HEK293 (cell line): ENCODE results near the gene MYH6.
A peak's percentile ranks its signal among the peaks of the same experiment; 100 is the strongest.

ENCODE experiments used
- BCL6B ChIP-seq: fragments of 450-650 bp; formaldehyde crosslinking; IDR thresholded peaks from 2 replicates; pipeline ENCODE4 v1.5.1; 2017; ENCODE audit warnings: missing biosample characterization, missing genetic modification characterization
- GLI2 ChIP-seq: fragments of 450-650 bp; formaldehyde crosslinking; IDR thresholded peaks from 2 replicates; pipeline ENCODE4; 2017; ENCODE audit warnings: missing biosample characterization, missing genetic modification characterization, low read depth, borderline replicate concordance
- HOXD13 ChIP-seq: sonication (generic); formaldehyde crosslinking; IDR thresholded peaks from 2 replicates; pipeline ENCODE4 v1.8.0; 2022; ENCODE audit warnings: missing genetic modification reagents, borderline replicate concordance
- IKZF3 ChIP-seq: fragments of 450-650 bp; IDR thresholded peaks from 2 replicates; pipeline ENCODE4 v1.5.0; 2018; ENCODE audit warnings: missing biosample characterization, mild to moderate bottlenecking, missing genetic modification characterization, moderate library complexity
- KLF1 ChIP-seq: fragments of 450-650 bp; formaldehyde crosslinking; IDR thresholded peaks from 2 replicates; pipeline ENCODE4 v1.5.1; 2016; ENCODE audit warnings: missing biosample characterization, missing genetic modification characterization
- KLF9 ChIP-seq: fragments of 450-650 bp; formaldehyde crosslinking; IDR thresholded peaks from 2 replicates; pipeline ENCODE4 v1.5.1; 2016; ENCODE audit warnings: missing biosample characterization, missing genetic modification characterization, low read depth
- PRDM1 ChIP-seq: fragments of 450-650 bp; formaldehyde crosslinking; IDR thresholded peaks from 2 replicates; pipeline ENCODE4; 2016; ENCODE audit warnings: missing biosample characterization, missing genetic modification characterization
- RBAK ChIP-seq: fragments of 450-650 bp; formaldehyde crosslinking; IDR thresholded peaks from 2 replicates; pipeline ENCODE4 v1.5.1; 2016; ENCODE audit warnings: missing biosample characterization, missing genetic modification characterization
- SCRT2 ChIP-seq: fragments of 450-650 bp; formaldehyde crosslinking; IDR thresholded peaks from 2 replicates; pipeline ENCODE4 v1.5.1; 2016; ENCODE audit warnings: missing biosample characterization, missing genetic modification characterization
- ZBTB20 ChIP-seq: fragments of 450-650 bp; formaldehyde crosslinking; IDR thresholded peaks from 2 replicates; pipeline ENCODE4 v1.5.1; 2016; ENCODE audit warnings: missing biosample characterization, missing genetic modification characterization
- ZBTB49 ChIP-seq: fragments of 450-650 bp; formaldehyde crosslinking; IDR thresholded peaks from 2 replicates; pipeline ENCODE4 v1.5.1; 2016; ENCODE audit warnings: missing biosample characterization, missing genetic modification characterization, low read depth
- ZBTB8A ChIP-seq: fragments of 450-650 bp; formaldehyde crosslinking; IDR thresholded peaks from 2 replicates; pipeline ENCODE4 v1.5.1; 2016; ENCODE audit warnings: missing biosample characterization, missing genetic modification characterization
- ZNF114 ChIP-seq: fragments of 450-650 bp; formaldehyde crosslinking; IDR thresholded peaks from 2 replicates; pipeline ENCODE4 v1.5.0; 2017; ENCODE audit warnings: missing biosample characterization, missing genetic modification characterization
- ZNF121 ChIP-seq: fragments of 450-650 bp; formaldehyde crosslinking; IDR thresholded peaks from 2 replicates; pipeline ENCODE4 v1.5.1; 2016; ENCODE audit warnings: missing biosample characterization, missing genetic modification characterization
- ZNF155 ChIP-seq: fragments of 450-650 bp; formaldehyde crosslinking; IDR thresholded peaks from 2 replicates; pipeline ENCODE4 v1.5.1; 2016; ENCODE audit warnings: missing biosample characterization, missing genetic modification characterization
- ZNF202 ChIP-seq: fragments of 450-650 bp; formaldehyde crosslinking; IDR thresholded peaks from 2 replicates; pipeline ENCODE4 v1.5.1; 2016; ENCODE audit warnings: missing biosample characterization, missing genetic modification characterization, borderline replicate concordance
- ZNF223 ChIP-seq: fragments of 450-650 bp; formaldehyde crosslinking; IDR thresholded peaks from 2 replicates; pipeline ENCODE4 v1.5.1; 2016; ENCODE audit warnings: missing biosample characterization, missing genetic modification characterization
- ZNF274 ChIP-seq, 2 experiments: fragments of 200-500 bp in 1 of 2; fragments of 450-650 bp in 1 of 2; sonication (Bioruptor generic) in 1 of 2; formaldehyde crosslinking in 1 of 2; IDR thresholded peaks; 2 replicates each; pipeline versions ENCODE4 v1.5.1 to v1.6.1; 2014 to 2016; ENCODE audit warnings: borderline replicate concordance in 1 of 2, inconsistent platforms in 1 of 2, low read length in 1 of 2, missing biosample characterization in 1 of 2, missing genetic modification characterization in 1 of 2
- ZNF302 ChIP-seq: fragments of 450-650 bp; formaldehyde crosslinking; IDR thresholded peaks from 2 replicates; pipeline ENCODE4 v1.5.1; 2016; ENCODE audit warnings: missing biosample characterization, missing genetic modification characterization, low read depth
- ZNF37A ChIP-seq: fragments of 450-650 bp; IDR thresholded peaks from 2 replicates; pipeline ENCODE4 v1.5.1; 2018; ENCODE audit warnings: missing biosample characterization, missing genetic modification characterization
- ZNF510 ChIP-seq: fragments of 450-650 bp; formaldehyde crosslinking; IDR thresholded peaks from 2 replicates; pipeline ENCODE4 v1.5.1; 2018; ENCODE audit warnings: mild to moderate bottlenecking, missing genetic modification characterization, missing biosample characterization; ENCODE audit not compliant: insufficient replicate concordance
- ZNF514 ChIP-seq: fragments of 450-650 bp; formaldehyde crosslinking; IDR thresholded peaks from 2 replicates; pipeline ENCODE4 v1.5.1; 2016; ENCODE audit warnings: missing biosample characterization, missing genetic modification characterization
- ZNF544 ChIP-seq: fragments of 450-650 bp; formaldehyde crosslinking; IDR thresholded peaks from 2 replicates; pipeline ENCODE4 v1.5.0; 2017; ENCODE audit warnings: missing biosample characterization, missing genetic modification characterization
- ZNF558 ChIP-seq: fragments of 450-650 bp; formaldehyde crosslinking; IDR thresholded peaks from 2 replicates; pipeline ENCODE4 v1.5.1; 2016; ENCODE audit warnings: missing biosample characterization, missing genetic modification characterization
- ZNF600 ChIP-seq: fragments of 450-650 bp; formaldehyde crosslinking; IDR thresholded peaks from 2 replicates; pipeline ENCODE4 v1.5.1; 2016; ENCODE audit warnings: missing biosample characterization, missing genetic modification characterization
- ZNF621 ChIP-seq: fragments of 450-650 bp; formaldehyde crosslinking; IDR thresholded peaks from 2 replicates; pipeline ENCODE4 v1.5.1; 2017; ENCODE audit warnings: missing biosample characterization, missing genetic modification characterization
- ZNF624 ChIP-seq: fragments of 450-650 bp; formaldehyde crosslinking; IDR thresholded peaks from 2 replicates; pipeline ENCODE4 v1.5.1; 2017; ENCODE audit warnings: missing biosample characterization, missing genetic modification characterization
- ZNF747 ChIP-seq: fragments of 450-650 bp; formaldehyde crosslinking; IDR thresholded peaks from 2 replicates; pipeline ENCODE4 v1.5.1; 2016; ENCODE audit warnings: missing biosample characterization, missing genetic modification characterization
- ZSCAN30 ChIP-seq: fragments of 450-650 bp; IDR thresholded peaks from 2 replicates; pipeline ENCODE4 v1.5.1; 2018; ENCODE audit warnings: missing biosample characterization, mild to moderate bottlenecking, missing genetic modification characterization, moderate library complexity
- TF ChIP-seq, protein P1 (sequence below): fragments of 450-650 bp; IDR thresholded peaks from 2 replicates; pipeline ENCODE4 v1.5.1; 2018; ENCODE audit warnings: missing biosample characterization, missing genetic modification characterization
- TF ChIP-seq, protein P2 (sequence below): fragments of 450-650 bp; formaldehyde crosslinking; IDR thresholded peaks from 2 replicates; pipeline ENCODE4 v1.5.1; 2016; ENCODE audit warnings: missing biosample characterization, missing genetic modification characterization, low read depth
- TF ChIP-seq, protein P3 (sequence below): fragments of 450-650 bp; formaldehyde crosslinking; IDR thresholded peaks from 2 replicates; pipeline ENCODE4 v1.5.1; 2017; ENCODE audit warnings: missing biosample characterization, missing genetic modification characterization

MYH6 gene

DNA sequence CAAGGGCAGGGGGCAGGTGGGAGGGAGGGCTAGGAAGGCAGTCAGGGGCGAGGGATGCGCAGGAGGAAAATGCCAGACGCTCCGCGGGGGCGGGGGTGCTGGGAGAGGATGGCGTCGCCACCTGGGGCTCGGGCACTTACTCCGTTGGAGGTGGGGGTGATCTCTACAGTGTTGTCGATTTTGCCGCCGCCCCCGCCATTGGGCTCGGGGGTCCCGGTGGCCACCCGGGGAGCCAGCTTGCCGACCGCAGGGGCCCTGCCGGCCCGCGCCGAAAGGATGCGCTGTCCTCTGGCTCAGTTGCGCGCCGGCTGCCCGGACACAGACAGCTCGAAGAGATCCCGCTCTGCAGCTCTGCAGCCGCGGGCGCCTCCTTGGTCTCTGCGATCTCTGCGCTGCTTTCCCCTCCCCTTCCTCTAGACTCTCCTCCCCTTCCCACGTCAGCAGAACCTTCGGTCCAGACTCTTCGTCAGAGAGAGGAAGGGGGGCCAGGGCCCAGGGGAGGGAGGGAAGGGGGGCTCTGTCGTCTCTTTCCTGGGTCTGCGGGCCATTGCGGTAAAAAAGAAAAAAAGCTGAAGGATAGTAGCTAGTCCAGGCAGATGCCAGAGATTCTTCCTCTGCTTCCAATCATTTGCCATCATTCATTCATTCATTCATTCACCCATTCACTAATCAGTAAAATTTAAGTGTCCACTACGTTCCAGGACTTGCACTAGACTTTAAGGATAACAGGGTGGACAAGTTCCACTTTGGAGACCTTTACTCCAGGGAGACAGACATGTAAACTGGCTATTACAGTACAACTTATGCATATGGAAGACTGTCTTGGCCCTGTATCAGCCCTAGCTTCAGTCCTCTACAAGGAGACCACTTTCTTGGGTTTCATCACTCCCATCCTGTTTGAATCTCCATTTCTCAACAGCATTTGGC, 55.3 kb downstream of the MYH6 start, which contains the start of gene SLC22A17 (continued):
- TF ChIP-seq, protein P1, sequence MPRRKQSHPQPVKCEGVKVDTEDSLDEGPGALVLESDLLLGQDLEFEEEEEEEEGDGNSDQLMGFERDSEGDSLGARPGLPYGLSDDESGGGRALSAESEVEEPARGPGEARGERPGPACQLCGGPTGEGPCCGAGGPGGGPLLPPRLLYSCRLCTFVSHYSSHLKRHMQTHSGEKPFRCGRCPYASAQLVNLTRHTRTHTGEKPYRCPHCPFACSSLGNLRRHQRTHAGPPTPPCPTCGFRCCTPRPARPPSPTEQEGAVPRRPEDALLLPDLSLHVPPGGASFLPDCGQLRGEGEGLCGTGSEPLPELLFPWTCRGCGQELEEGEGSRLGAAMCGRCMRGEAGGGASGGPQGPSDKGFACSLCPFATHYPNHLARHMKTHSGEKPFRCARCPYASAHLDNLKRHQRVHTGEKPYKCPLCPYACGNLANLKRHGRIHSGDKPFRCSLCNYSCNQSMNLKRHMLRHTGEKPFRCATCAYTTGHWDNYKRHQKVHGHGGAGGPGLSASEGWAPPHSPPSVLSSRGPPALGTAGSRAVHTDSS (tag by site-specific recombination), result peak; percentile 74
- TF ChIP-seq ZNF544 (tag by site-specific recombination) (no peak), ZBTB49 (tag by site-specific recombination) (no peak), ZNF114 (tag by site-specific recombination) (no peak), PRDM1 (tag by site-specific recombination) (no peak), ZNF274 (IDR thresholded peaks at IDR 0.05; ENCODE audit: low read length) (no peak), ZNF274 (tag by site-specific recombination; IDR thresholded peaks at IDR 0.05; ENCODE audit: borderline replicate concordance) (no peak), ZNF600 (tag by site-specific recombination) (no peak; the same call in none of the 2 replicates), ZNF37A (tag by site-specific recombination) (no peak), RBAK (tag by site-specific recombination) (no peak), HOXD13 (CRISPR knock-in tag) (no peak), ZNF223 (tag by site-specific recombination) (no peak), ZNF202 (tag by site-specific recombination) (no peak), ZNF747 (tag by site-specific recombination) (no peak), ZNF624 (tag by site-specific recombination) (no peak), BCL6B (tag by site-specific recombination) (no peak), ZNF155 (no peak), ZNF621 (tag by site-specific recombination) (no peak), ZNF121 (tag by site-specific recombination) (no peak), KLF9 (no peak), ZNF558 (no peak), ZBTB20 (tag by site-specific recombination) (peak; percentile 89), KLF1 (no peak), ZNF302 (tag by site-specific recombination) (no peak), ZSCAN30 (tag by site-specific recombination) (no peak), ZBTB8A (tag by site-specific recombination) (no peak), IKZF3 (tag by site-specific recombination) (no peak), ZNF514 (no peak), SCRT2 (tag by site-specific recombination) (no peak), ZNF510 (tag by site-specific recombination) (no peak), GLI2 (tag by site-specific recombination) (no peak)
- TF ChIP-seq, protein P2, sequence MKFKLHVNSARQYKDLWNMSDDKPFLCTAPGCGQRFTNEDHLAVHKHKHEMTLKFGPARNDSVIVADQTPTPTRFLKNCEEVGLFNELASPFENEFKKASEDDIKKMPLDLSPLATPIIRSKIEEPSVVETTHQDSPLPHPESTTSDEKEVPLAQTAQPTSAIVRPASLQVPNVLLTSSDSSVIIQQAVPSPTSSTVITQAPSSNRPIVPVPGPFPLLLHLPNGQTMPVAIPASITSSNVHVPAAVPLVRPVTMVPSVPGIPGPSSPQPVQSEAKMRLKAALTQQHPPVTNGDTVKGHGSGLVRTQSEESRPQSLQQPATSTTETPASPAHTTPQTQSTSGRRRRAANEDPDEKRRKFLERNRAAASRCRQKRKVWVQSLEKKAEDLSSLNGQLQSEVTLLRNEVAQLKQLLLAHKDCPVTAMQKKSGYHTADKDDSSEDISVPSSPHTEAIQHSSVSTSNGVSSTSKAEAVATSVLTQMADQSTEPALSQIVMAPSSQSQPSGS, result no peak
- TF ChIP-seq, protein P3, sequence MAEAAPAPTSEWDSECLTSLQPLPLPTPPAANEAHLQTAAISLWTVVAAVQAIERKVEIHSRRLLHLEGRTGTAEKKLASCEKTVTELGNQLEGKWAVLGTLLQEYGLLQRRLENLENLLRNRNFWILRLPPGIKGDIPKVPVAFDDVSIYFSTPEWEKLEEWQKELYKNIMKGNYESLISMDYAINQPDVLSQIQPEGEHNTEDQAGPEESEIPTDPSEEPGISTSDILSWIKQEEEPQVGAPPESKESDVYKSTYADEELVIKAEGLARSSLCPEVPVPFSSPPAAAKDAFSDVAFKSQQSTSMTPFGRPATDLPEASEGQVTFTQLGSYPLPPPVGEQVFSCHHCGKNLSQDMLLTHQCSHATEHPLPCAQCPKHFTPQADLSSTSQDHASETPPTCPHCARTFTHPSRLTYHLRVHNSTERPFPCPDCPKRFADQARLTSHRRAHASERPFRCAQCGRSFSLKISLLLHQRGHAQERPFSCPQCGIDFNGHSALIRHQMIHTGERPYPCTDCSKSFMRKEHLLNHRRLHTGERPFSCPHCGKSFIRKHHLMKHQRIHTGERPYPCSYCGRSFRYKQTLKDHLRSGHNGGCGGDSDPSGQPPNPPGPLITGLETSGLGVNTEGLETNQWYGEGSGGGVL, result peak; percentile 40; the same call in 1 of the 2 replicates
